NB4 (cell line): ENCODE results near the gene GNG7.

Experiments
- DNase-seq: peaks from one replicate; pipeline ENCODE4 v3.0.0; 2010; ENCODE audit warnings: low read depth
- H3K4me3 ChIP-seq: one replicate; pipeline ENCODE4 v1.5.1; 2011; ENCODE audit warnings: mild to moderate bottlenecking, low read depth, low read length, moderate library complexity
- CTCF ChIP-seq: IDR thresholded peaks from one replicate; pipeline ENCODE4 v1.5.1; 2012; ENCODE audit warnings: low read depth, low read length
- MAX ChIP-seq: IDR thresholded peaks from 2 replicates; pipeline ENCODE4 v1.6.1; 2011; ENCODE audit warnings: low read depth, low read length
- MYC ChIP-seq: IDR thresholded peaks from 2 replicates; pipeline ENCODE4 v1.6.1; 2011; ENCODE audit warnings: low read depth, low read length
- POLR2A ChIP-seq: IDR thresholded peaks from 2 replicates; pipeline ENCODE4 v1.6.1; 2011; ENCODE audit warnings: mild to moderate bottlenecking; ENCODE audit not compliant: insufficient read length; ENCODE audit errors: extremely low read depth

The GNG7 gene

GRCh38 chr19:2462635-2463421 lies 239.7 kb downstream of the GNG7 start:
- no peak overlapping the region for H3K4me3 ChIP-seq
- no peak for DNase-seq
- TF ChIP-seq CTCF, result no peak
- no peak for TF ChIP-seq POLR2A
- no peak for TF ChIP-seq MAX
- no peak for TF ChIP-seq MYC

- no peak overlapping the region for H3K4me3 ChIP-seq
- no peak for DNase-seq
- TF ChIP-seq MAX, result no peak
- no peak for TF ChIP-seq MYC
- no peak for TF ChIP-seq CTCF
- TF ChIP-seq POLR2A, result no peak
Measured at GRCh38 chr19:2461751-2462634, 240.5 kb downstream of the GNG7 start.
